Liver (tissue), 9 donors: Measurements from ENCODE around the gene KIAA1586. TPM values are rescaled to one million over a fixed set of nuclear protein-coding genes. Genes with fewer than 3 reads are reported as not detected.
"Not testable (repeated sequence)": the region's sequence is repeated elsewhere in the genome, so short reads cannot be mapped to it uniquely, and the experiment has no call there.

ENCODE experiments used
- DNase-seq: peaks from one replicate; pipeline ENCODE4 v3.0.0-alpha.2; 2017; ENCODE audit warnings: low spot score
- H3K27ac ChIP-seq, 2 donors: one replicate each; pipeline ENCODE4 v1.7.0; 2013; ENCODE audit warnings: inconsistent platforms in 2 of 2, low read length in 2 of 2, control low read depth in 1 of 2, low read depth in 1 of 2, mild to moderate bottlenecking in 1 of 2
- H3K27me3 ChIP-seq, 4 donors: one replicate each; pipeline versions ENCODE4 v1.6.1 to v1.7.0; 2013; ENCODE audit warnings: low read length in 3 of 4, inconsistent platforms in 1 of 4, mild to moderate bottlenecking in 1 of 4, moderate library complexity in 1 of 4; ENCODE audit not compliant: control insufficient read depth in 4 of 4, insufficient read depth in 4 of 4
- H3K36me3 ChIP-seq, 4 donors: one replicate each; pipeline versions ENCODE4 v1.6.1 to v1.7.0; 2013; ENCODE audit warnings: low read length in 3 of 4, mild to moderate bottlenecking in 3 of 4, low read depth in 1 of 4, moderate library complexity in 1 of 4; ENCODE audit not compliant: control insufficient read depth in 4 of 4, insufficient read depth in 3 of 4
- H3K4me1 ChIP-seq, 4 donors: one replicate each; pipeline versions ENCODE4 v1.6.1 to v1.7.0; 2013; ENCODE audit warnings: low read length in 3 of 4, mild to moderate bottlenecking in 3 of 4, moderate library complexity in 1 of 4; ENCODE audit not compliant: control insufficient read depth in 4 of 4, insufficient read depth in 4 of 4
- H3K4me3 ChIP-seq, 3 donors: one replicate each; pipeline versions ENCODE4 v1.6.1 to v1.7.0; 2013; ENCODE audit warnings: low read length in 3 of 3, control low read depth in 1 of 3, low read depth in 1 of 3, mild to moderate bottlenecking in 1 of 3
- H3K9ac ChIP-seq, 2 donors: one replicate each; pipeline ENCODE4 v1.7.0; 2013; ENCODE audit warnings: low read length in 2 of 2, mild to moderate bottlenecking in 2 of 2, moderate library complexity in 2 of 2, control low read depth in 1 of 2, low read depth in 1 of 2
- H3K9me3 ChIP-seq, 4 donors: one replicate each; pipeline versions ENCODE4 v1.6.1 to v1.7.0; 2013; ENCODE audit warnings: low read length in 3 of 4; ENCODE audit not compliant: control insufficient read depth in 4 of 4
- ATF3 ChIP-seq: IDR thresholded peaks from 2 replicates; pipeline ENCODE4 v1.6.1; 2016; ENCODE audit warnings: antibody characterized with exemption
- EGR1 ChIP-seq, 2 donors: IDR thresholded peaks; 2 replicates each; pipeline ENCODE4 v1.6.1; 2016 to 2018; ENCODE audit warnings: antibody characterized with exemption in 2 of 2, low read depth in 2 of 2
- FOXA1 ChIP-seq: IDR thresholded peaks from 2 replicates; pipeline ENCODE4 v1.6.1; 2016; ENCODE audit warnings: antibody characterized with exemption
- HNF4A ChIP-seq, 2 donors: conservative IDR thresholded peaks; 2 replicates each; pipeline ENCODE4 v1.6.1; 2016; ENCODE audit warnings: antibody characterized with exemption in 2 of 2, mild to moderate bottlenecking in 2 of 2
- HNF4G ChIP-seq: IDR thresholded peaks from 2 replicates; pipeline ENCODE4 v1.6.1; 2016; ENCODE audit warnings: antibody characterized with exemption
- JUND ChIP-seq, 2 donors: IDR thresholded peaks; 2 replicates each; pipeline ENCODE4 v1.6.1; 2016; ENCODE audit warnings: antibody characterized with exemption in 2 of 2
- NR2F2 ChIP-seq: IDR thresholded peaks from 2 replicates; pipeline ENCODE4 v1.6.1; 2016; ENCODE audit warnings: antibody characterized with exemption
- RAD21 ChIP-seq, 2 donors: IDR thresholded peaks; 2 replicates each; pipeline ENCODE4 v1.6.1; 2016; ENCODE audit warnings: antibody characterized with exemption in 2 of 2, mild to moderate bottlenecking in 2 of 2
- REST ChIP-seq: IDR thresholded peaks from 2 replicates; pipeline ENCODE4 v1.6.1; 2016; ENCODE audit warnings: antibody characterized with exemption, mild to moderate bottlenecking
- TAF1 ChIP-seq: conservative IDR thresholded peaks from 2 replicates; pipeline ENCODE4 v1.6.1; 2016; ENCODE audit warnings: antibody characterized with exemption, mild to moderate bottlenecking
- YY1 ChIP-seq: IDR thresholded peaks from 2 replicates; pipeline ENCODE4 v1.6.1; 2016; ENCODE audit warnings: antibody characterized with exemption, mild to moderate bottlenecking
- ZBTB33 ChIP-seq: IDR thresholded peaks from 2 replicates; pipeline ENCODE4 v1.6.1; 2016; ENCODE audit warnings: antibody characterized with exemption
- WGBS: extraction: QIAGEN DNeasy Blood & Tissue Kit; methylation state at CpG from one replicate; pipeline ENCODE4 v1.1.7; 2013; 5-methylcytosine and 5-hydroxymethylcytosine counted together
- polyA plus RNA-seq, 2 donors: library from polyadenylated mRNA; stranded (reverse) in 1 of 2; unstranded in 1 of 2; fragments of 200-250 nt in 1 of 2; fragments of >200 nt in 1 of 2; fragmentation: Nextera tagmentation in 1 of 2; extraction: Ambion mirVana in 1 of 2; gene quantifications; one replicate each; pipeline versions ENCODE4 v1.2.1 to v1.2.3, GENCODE V29; 2013 to 2015
- total RNA-seq, 2 donors: library from RNA; depleted of rRNA; stranded (reverse); fragments of >200 nt; gene quantifications; one replicate each; pipeline ENCODE4 v1.2.3, GENCODE V29; 2014
- donor health status: healthy.
- donor health status: healthy.
- donor health status: healthy.
- donor health status: healthy.
- donor health status: healthy.

KIAA1586 gene
- total and polyA plus RNA-seq, 4 donors, result 2.1 to 25.0 (median 5.5) TPM

- Histone ChIP-seq H3K4me1 (no peaks in the 10 kb centered on the region), H3K9me3 (no peaks in the 10 kb centered on the region), H3K27me3 (peaks cover 0 to 5% (median 2%) of the 10 kb centered on the region in 4 donors), H3K27ac (no peak overlapping the region), H3K9ac (no peak overlapping the region), H3K36me3 (no peaks in the 10 kb centered on the region), H3K4me3 (no peak overlapping the region)
- TF ChIP-seq ZBTB33 (no peak), REST (no peak), ATF3 (no peak), YY1 (no peak), HNF4A (conservative IDR thresholded peaks at IDR 0.05) (no peak), RAD21 (IDR thresholded peaks at IDR 0.05) (no peak), FOXA1 (no peak), HNF4G (no peak), EGR1 (IDR thresholded peaks at IDR 0.05; ENCODE audit: low read depth in 2 of 2) (no peak)
- WGBS, result 77% methylated on average over 5 of the region's 5 CpGs
- DNase-seq, result no peak
These were observed 6.5 kb upstream of the KIAA1586 start for GRCh38 chr6:57040011-57040410.

GRCh38 chr6:57044061-57044460, 2.4 kb upstream of the KIAA1586 start:
- not testable (repeated sequence) for H3K36me3 ChIP-seq, DNase-seq, H3K4me3 ChIP-seq, H3K27me3 ChIP-seq, H3K4me1 ChIP-seq, H3K27ac ChIP-seq, H3K9me3 ChIP-seq, H3K9ac ChIP-seq
- 80% methylated on average over 1 of the region's 1 CpG for WGBS

- no peak overlapping the region for H3K9ac ChIP-seq
- H3K27ac ChIP-seq, result no peak overlapping the region
- 97% methylated on average over 2 of the region's 2 CpGs for WGBS
- no peaks in the 10 kb centered on the region for H3K36me3 ChIP-seq
- TF ChIP-seq NR2F2, result no peak
- no peak for TF ChIP-seq JUND (IDR thresholded peaks at IDR 0.05)
- TF ChIP-seq HNF4A (conservative IDR thresholded peaks at IDR 0.05), result no peak
- no peak for TF ChIP-seq EGR1 (IDR thresholded peaks at IDR 0.05; ENCODE audit: low read depth in 2 of 2)
- no peak for TF ChIP-seq HNF4G
- TF ChIP-seq TAF1, result no peak
- TF ChIP-seq REST, result no peak
- DNase-seq, result no peak
- H3K27me3 ChIP-seq, result peaks cover 0 to 5% (median 2%) of the 10 kb centered on the region in 4 donors
- H3K9me3 ChIP-seq, result no peaks in the 10 kb centered on the region
- no peak overlapping the region for H3K4me3 ChIP-seq
- H3K4me1 ChIP-seq, result peaks cover 0 to 8% (median 1%) of the 10 kb centered on the region in 4 donors
These were observed 1.9 kb upstream of the KIAA1586 start for GRCh38 chr6:57044568-57044967.

- WGBS, result no CpG with 5 or more reads among the region's 5 CpGs
These were observed 728 bp downstream of the KIAA1586 start for GRCh38 chr6:57047257-57047585.

More at GRCh38 chr6:57047257-57047585, 728 bp downstream of the KIAA1586 start:
- not testable (repeated sequence) for DNase-seq, H3K9me3 ChIP-seq, H3K27me3 ChIP-seq, H3K4me1 ChIP-seq, H3K27ac ChIP-seq, H3K36me3 ChIP-seq, H3K4me3 ChIP-seq, H3K9ac ChIP-seq
